ENCODE measurements around the gene SNAPC4. TPM values are rescaled to one million over a fixed set of nuclear protein-coding genes. Genes with fewer than 3 reads are reported as not detected.

The SNAPC4 gene
- total RNA-seq, 1 experiment from 2014 or later: 7.5 TPM

DNA sequence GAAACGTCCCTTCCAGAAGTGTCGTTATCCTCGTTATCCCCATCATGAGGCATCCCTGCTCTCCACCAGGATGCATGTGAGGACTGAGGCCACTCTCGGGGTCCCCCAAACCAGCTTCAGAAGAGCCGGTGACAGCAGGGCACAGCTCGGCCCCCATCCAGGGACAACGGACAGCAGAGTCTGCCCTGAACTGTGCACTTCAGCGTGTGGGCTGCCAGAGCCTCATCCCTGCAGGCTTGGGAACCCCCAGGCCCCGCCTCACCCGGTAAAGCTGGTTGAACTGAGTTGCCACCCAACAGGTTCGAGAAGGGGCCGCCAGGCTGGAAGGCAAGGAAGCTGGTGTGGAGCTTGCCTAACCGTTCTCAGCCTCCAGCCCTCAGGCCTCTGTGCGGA lies 25.8 kb downstream of the SNAPC4 start:
- Histone ChIP-seq H4K20me1 (ENCODE audit: low read length) (no peaks in the 10 kb centered on the region), H3K4me2 (ENCODE audit: low read length) (no peak overlapping the region), H3K9me3 (ENCODE audit: low read length) (no peaks in the 10 kb centered on the region), H3K79me2 (ENCODE audit: low read length) (no peaks in the 10 kb centered on the region), H3K27me3 (ENCODE audit: low read length) (no peaks in the 10 kb centered on the region), H3K9ac (ENCODE audit: low read length) (no peak overlapping the region), H3K9me2 (replicated peaks; ENCODE audit: low read length) (no peaks in the 10 kb centered on the region), H3K36me3 (ENCODE audit: low read depth, low read length) (no peaks in the 10 kb centered on the region), H2AFZ (ENCODE audit: low read length) (no peak overlapping the region), H3K27ac (ENCODE audit: low read length) (no peak overlapping the region), H3K4me3 (ENCODE audit: low read length) (no peak overlapping the region), H3F3A (ENCODE audit: low read length, unreplicated experiment) (no peaks in the 10 kb centered on the region), H3K4me1 (ENCODE audit: insufficient read depth, low read length) (no peaks in the 10 kb centered on the region)
- ATAC-seq (no peak), DNase-seq (no peak)
- TF ChIP-seq EZH2 (IDR thresholded peaks at IDR 0.05; ENCODE audit: low read length, unreplicated experiment): no peak
- no peak for TF ChIP-seq EZH2phosphoT487 (IDR thresholded peaks at IDR 0.05; ENCODE audit: borderline replicate concordance, low read length)
- TF ChIP-seq, protein P1, sequence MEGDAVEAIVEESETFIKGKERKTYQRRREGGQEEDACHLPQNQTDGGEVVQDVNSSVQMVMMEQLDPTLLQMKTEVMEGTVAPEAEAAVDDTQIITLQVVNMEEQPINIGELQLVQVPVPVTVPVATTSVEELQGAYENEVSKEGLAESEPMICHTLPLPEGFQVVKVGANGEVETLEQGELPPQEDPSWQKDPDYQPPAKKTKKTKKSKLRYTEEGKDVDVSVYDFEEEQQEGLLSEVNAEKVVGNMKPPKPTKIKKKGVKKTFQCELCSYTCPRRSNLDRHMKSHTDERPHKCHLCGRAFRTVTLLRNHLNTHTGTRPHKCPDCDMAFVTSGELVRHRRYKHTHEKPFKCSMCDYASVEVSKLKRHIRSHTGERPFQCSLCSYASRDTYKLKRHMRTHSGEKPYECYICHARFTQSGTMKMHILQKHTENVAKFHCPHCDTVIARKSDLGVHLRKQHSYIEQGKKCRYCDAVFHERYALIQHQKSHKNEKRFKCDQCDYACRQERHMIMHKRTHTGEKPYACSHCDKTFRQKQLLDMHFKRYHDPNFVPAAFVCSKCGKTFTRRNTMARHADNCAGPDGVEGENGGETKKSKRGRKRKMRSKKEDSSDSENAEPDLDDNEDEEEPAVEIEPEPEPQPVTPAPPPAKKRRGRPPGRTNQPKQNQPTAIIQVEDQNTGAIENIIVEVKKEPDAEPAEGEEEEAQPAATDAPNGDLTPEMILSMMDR (conservative IDR thresholded peaks at IDR 0.05; ENCODE audit: low read depth, low read length): no peak
- CTCF ChIA-PET: no interaction called here
- POLR2A ChIA-PET (ENCODE audit: unreplicated experiment): no interaction called here
- no TSS peak for BruUV-seq (replicated peaks)
- intact Hi-C loops (cut with micrococcal nuclease): no loop called here

DNA sequence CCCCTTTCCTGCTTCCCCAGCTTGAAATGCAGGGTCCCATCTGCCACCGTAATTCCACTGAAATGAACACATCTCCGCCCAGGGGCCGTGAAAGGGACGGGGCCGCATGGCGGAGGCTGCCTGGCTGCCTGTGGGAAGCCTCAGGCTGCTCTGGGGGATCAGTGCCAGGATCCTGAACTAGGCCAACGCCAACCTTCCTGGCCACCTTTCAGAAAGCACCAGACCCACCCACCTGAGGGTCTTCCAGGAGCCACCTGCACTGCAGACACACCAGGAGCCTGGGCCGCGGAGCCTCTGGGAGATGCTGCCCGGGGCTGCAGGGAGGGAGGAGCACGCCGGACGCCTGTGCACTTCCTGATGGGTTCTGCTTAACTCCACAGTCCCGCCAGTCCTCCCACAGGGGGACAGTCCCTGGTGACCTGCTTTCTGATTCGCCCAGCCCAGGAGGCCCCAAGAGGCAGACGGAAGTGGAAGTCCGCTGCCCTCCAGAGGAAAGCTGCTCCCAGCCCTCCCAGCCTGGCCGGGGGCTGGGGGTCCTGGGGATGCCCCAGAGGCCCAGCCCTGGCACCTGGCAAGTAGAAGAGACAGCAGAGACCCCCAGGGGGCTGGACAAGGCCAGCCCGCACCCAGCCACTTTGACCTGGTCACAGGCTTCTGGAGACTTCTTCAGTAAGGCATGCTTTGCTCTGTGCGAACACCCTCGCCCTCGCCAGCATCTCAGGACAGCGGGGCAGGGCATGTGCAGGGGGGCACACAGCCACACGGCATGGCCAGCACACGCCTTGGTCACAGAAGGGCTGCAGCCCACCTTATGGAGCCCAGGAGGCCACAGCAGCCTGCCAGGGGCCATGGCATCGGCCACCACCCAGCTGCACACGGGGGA lies 26.4 kb downstream of the SNAPC4 start, which contains the start of gene CARD9:
TSS of gene CARD9 (minus strand) at position 370 of the 883 bp plus-strand sequence. CDS start 1,591 bp downstream, outside the sequence.
- CTCF ChIA-PET: no interaction called here

More for the DNA sequence above, 26.4 kb downstream of the SNAPC4 start, which contains the start of gene CARD9:
- Histone ChIP-seq H4K20me1 (ENCODE audit: low read length) (no peaks in the 10 kb centered on the region), H3K9me3 (ENCODE audit: low read length) (no peaks in the 10 kb centered on the region), H2AFZ (ENCODE audit: low read length) (no peak within 1 kb of the TSS), H3K79me2 (ENCODE audit: low read length) (no peaks in the 10 kb centered on the region), H3K9me2 (replicated peaks; ENCODE audit: low read length) (no peaks in the 10 kb centered on the region), H3K27me3 (ENCODE audit: low read length) (no peaks in the 10 kb centered on the region), H3F3A (ENCODE audit: low read length, unreplicated experiment) (no peaks in the 10 kb centered on the region), H3K4me3 (ENCODE audit: low read length) (no peak within 1 kb of the TSS), H3K27ac (ENCODE audit: low read length) (no peak within 1 kb of the TSS), H3K9ac (ENCODE audit: low read length) (no peak within 1 kb of the TSS), H3K4me1 (ENCODE audit: insufficient read depth, low read length) (no peaks in the 10 kb centered on the region), H3K4me2 (ENCODE audit: low read length) (no peak within 1 kb of the TSS), H3K36me3 (ENCODE audit: low read depth, low read length) (no peaks in the 10 kb centered on the region)
- intact Hi-C loops (cut with micrococcal nuclease): no loop called here
- ATAC-seq (no peak), DNase-seq (no peak)
- TF ChIP-seq EZH2phosphoT487 (IDR thresholded peaks at IDR 0.05; ENCODE audit: borderline replicate concordance, low read length): no peak
- no peak for TF ChIP-seq EZH2 (IDR thresholded peaks at IDR 0.05; ENCODE audit: low read length, unreplicated experiment)
- TF ChIP-seq, protein P1 (conservative IDR thresholded peaks at IDR 0.05; ENCODE audit: low read depth, low read length): no peak
- no TSS peak for BruUV-seq (replicated peaks)
- POLR2A ChIA-PET (ENCODE audit: unreplicated experiment): no interaction called here
